ENCODE data around the gene CYB5R4. TPM values are rescaled to one million over a fixed set of nuclear protein-coding genes. Genes with fewer than 3 reads are reported as not detected.

The CYB5R4 gene
- total RNA-seq, 1 experiment from 2014 or later = 17.5 TPM

GRCh38 chr6:83815631-83816272, 43.7 kb upstream of the CYB5R4 start:
- Histone ChIP-seq H2BK20ac (ENCODE audit: low read depth, low read length, poor library complexity, severe bottlenecking) (no peak overlapping the region), H2BK5ac (ENCODE audit: insufficient read length, low read length) (no peak overlapping the region), H4K8ac (replicated peaks; ENCODE audit: insufficient read length, low read depth, low read length) (no peak overlapping the region), H2AK5ac (ENCODE audit: insufficient read length, low read length) (no peak overlapping the region), H3K9me3 (ENCODE audit: control insufficient read depth, low read depth, low read length) (no peaks in the 10 kb centered on the region), H4K5ac (ENCODE audit: insufficient read length, low read depth, low read length) (no peak overlapping the region), H2BK12ac (ENCODE audit: insufficient read length, low read depth, low read length) (no peak overlapping the region), H3K4me2 (ENCODE audit: insufficient read depth, insufficient read length, low read length) (no peak overlapping the region), H3K23me2 (ENCODE audit: insufficient read length, low read depth, low read length, poor library complexity, severe bottlenecking) (no peaks in the 10 kb centered on the region), H3K56ac (ENCODE audit: insufficient read length, low read depth, low read length) (no peak overlapping the region), H3K4me1 (ENCODE audit: insufficient read depth, low read length) (no peaks in the 10 kb centered on the region), H2BK120ac (ENCODE audit: low read depth, low read length, poor library complexity, severe bottlenecking) (no peak overlapping the region), H3K18ac (ENCODE audit: insufficient read length, low read depth, low read length) (no peak overlapping the region), H3K9ac (ENCODE audit: extremely low read depth, insufficient read length, low read length) (no peak overlapping the region), H3T11ph (ENCODE audit: low read length) (no peak overlapping the region), H2BK15ac (ENCODE audit: low read depth, low read length) (no peak overlapping the region), H3K79me1 (ENCODE audit: insufficient read depth, low read depth, low read length, poor library complexity, severe bottlenecking) (no peaks in the 10 kb centered on the region), H3K27me3 (ENCODE audit: insufficient read depth, low read length) (no peaks in the 10 kb centered on the region), H3K27ac (ENCODE audit: insufficient read length, low read depth, low read length) (no peak overlapping the region), H2AFZ (ENCODE audit: low read length) (no peak overlapping the region), H4K91ac (ENCODE audit: insufficient read length, low read depth, low read length) (no peak overlapping the region), H3K14ac (ENCODE audit: insufficient read depth, low read length) (no peak overlapping the region), H3K4ac (ENCODE audit: low read depth, low read length) (no peak overlapping the region), H4K20me1 (ENCODE audit: control insufficient read depth, insufficient read depth, insufficient read length) (no peaks in the 10 kb centered on the region), H3K23ac (ENCODE audit: insufficient read length, low read depth, low read length) (no peak overlapping the region), H3K79me2 (ENCODE audit: insufficient read depth, low read length) (no peaks in the 10 kb centered on the region)
- no CpG with 5 or more reads among the region's 2 CpGs for WGBS (ENCODE audit: extremely low coverage, insufficient read length, low lambda C conversion rate)
- H3K4me1 Mint-ChIP-seq = no peaks in the 10 kb centered on the region
- H3K9me3 Mint-ChIP-seq = no peaks in the 10 kb centered on the region
- no peaks in the 10 kb centered on the region for H3K36me3 Mint-ChIP-seq (ENCODE audit: insufficient read depth in 1 of 3, low read depth in 3 of 3)
- no peak overlapping the region for H3K27ac Mint-ChIP-seq
- peaks cover 1% of the 10 kb centered on the region; the same call in 1 of the 2 replicates for H3K27me3 Mint-ChIP-seq (ENCODE audit: low read depth)
- DNase-seq = no peak
- H3K4me3 Mint-ChIP-seq = no peak overlapping the region
- TF ChIP-seq CTCF (conservative IDR thresholded peaks at IDR 0.05) = no peak

Data from H9 (cell line).